Measurements from ENCODE around the gene ELMO1. TPM values are rescaled to one million over a fixed set of nuclear protein-coding genes. Genes with fewer than 3 reads are reported as not detected.
A peak's percentile ranks its signal among the peaks of the same experiment; 100 is the strongest.

ELMO1 gene
- total and polyA plus RNA-seq, 12 donors: 7.5 to 46.8 (median 14.9) TPM

DNA sequence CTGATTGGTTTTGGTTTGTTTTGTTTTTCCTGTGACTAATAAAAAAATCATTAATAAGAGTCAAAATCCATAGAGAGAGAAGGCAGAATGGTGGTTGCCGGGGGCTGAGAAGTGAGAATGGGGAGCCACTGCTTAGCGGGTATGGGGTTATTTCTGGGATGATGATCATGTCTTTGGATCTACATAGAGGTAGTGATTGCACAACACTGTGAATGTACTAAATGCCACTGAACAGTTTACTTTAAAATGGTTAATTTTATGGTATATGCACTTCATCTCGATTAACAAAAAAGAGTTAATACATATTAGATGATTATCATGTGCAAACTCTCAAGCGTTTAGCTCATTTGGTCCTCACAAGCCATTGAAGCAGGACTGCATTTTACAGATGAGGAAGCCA, 342.9 kb downstream of the ELMO1 start:
- WGBS, 4 donors: 92 to 97% (median 94%) methylated on average over 4 of the region's 4 CpGs
- H3K36me3 ChIP-seq (replicated peaks in 1 of 2): no peaks in the 10 kb centered on the region
- H3K4me1 ChIP-seq (replicated peaks in 1 of 2): peaks cover 8 to 22% of the 10 kb centered on the region in 2 donors
- H3K27ac ChIP-seq: no peak overlapping the region
- no peaks in the 10 kb centered on the region for H3K27me3 ChIP-seq
- no peaks in the 10 kb centered on the region for H3K9me3 ChIP-seq (replicated peaks in 1 of 3)
- intact Hi-C loops (cut with DNase I): loop anchor here in 1 of 2 donors (10.0 kb wide), 1 partner anchor 79 kb away; no protein-coding TSS in a partner anchor
- no peak for TF ChIP-seq POLR2A (IDR thresholded peaks at IDR 0.05)
- TF ChIP-seq, protein P1, sequence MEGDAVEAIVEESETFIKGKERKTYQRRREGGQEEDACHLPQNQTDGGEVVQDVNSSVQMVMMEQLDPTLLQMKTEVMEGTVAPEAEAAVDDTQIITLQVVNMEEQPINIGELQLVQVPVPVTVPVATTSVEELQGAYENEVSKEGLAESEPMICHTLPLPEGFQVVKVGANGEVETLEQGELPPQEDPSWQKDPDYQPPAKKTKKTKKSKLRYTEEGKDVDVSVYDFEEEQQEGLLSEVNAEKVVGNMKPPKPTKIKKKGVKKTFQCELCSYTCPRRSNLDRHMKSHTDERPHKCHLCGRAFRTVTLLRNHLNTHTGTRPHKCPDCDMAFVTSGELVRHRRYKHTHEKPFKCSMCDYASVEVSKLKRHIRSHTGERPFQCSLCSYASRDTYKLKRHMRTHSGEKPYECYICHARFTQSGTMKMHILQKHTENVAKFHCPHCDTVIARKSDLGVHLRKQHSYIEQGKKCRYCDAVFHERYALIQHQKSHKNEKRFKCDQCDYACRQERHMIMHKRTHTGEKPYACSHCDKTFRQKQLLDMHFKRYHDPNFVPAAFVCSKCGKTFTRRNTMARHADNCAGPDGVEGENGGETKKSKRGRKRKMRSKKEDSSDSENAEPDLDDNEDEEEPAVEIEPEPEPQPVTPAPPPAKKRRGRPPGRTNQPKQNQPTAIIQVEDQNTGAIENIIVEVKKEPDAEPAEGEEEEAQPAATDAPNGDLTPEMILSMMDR (IDR thresholded peaks at IDR 0.05): no peak
- no peak for DNase-seq
- no peak overlapping the region for H3K4me3 ChIP-seq

DNA sequence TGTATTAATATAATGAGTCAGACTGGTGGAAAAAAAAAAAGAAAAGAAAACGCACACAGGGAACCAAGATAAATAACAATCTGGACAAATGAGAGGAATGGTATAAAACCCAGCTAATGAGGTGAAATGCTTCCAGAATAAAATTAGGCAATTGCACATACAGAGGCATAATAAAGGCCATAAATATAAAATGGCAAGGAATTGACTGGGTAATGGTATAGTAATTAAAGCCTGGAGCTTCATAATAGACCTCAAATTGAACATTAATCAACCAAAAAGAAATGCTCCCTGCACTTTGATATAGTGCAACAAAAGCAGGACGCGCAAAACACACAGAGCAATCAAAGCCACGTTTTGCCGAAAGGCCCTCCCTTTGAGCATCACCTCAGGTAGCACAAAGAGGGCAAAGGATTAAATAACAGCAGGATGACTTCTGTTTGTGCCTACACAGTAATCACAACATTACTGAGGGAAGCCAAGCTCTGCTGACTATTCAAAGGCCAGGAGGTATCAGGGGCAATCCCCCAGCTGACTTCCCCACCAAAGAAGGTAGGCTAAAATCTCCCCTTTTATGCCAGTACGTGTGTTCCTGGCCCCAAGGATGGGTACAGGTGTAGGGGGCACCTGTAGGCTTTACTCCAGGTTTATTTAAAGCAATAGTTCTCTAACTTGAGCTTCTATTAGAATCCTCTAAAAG, 343.7 kb downstream of the ELMO1 start:
- intact Hi-C loops (cut with DNase I): loop anchor here in 1 of 2 donors (10.0 kb wide), 1 partner anchor 80 kb away; no protein-coding TSS in a partner anchor
- TF ChIP-seq POLR2A (IDR thresholded peaks at IDR 0.05): no peak
- TF ChIP-seq, protein P1 (IDR thresholded peaks at IDR 0.05): no peak
- 69 to 71% (median 70%) methylated on average over 6 of the region's 6 CpGs for WGBS, 4 donors
- no peak overlapping the region for H3K27ac ChIP-seq
- H3K4me1 ChIP-seq (replicated peaks in 1 of 2): peaks cover under 1 to 16% of the 10 kb centered on the region in 2 donors
- DNase-seq: no peak
- H3K9me3 ChIP-seq (replicated peaks in 1 of 3): no peaks in the 10 kb centered on the region
- H3K4me3 ChIP-seq: no peak overlapping the region
- no peaks in the 10 kb centered on the region for H3K36me3 ChIP-seq (replicated peaks in 1 of 2)
- H3K27me3 ChIP-seq: no peaks in the 10 kb centered on the region

- Histone ChIP-seq H3K4me3 (no peak overlapping the region), H3K27ac (no peak overlapping the region), H3K27me3 (no peaks in the 10 kb centered on the region), H3K9me3 (replicated peaks in 1 of 3) (no peaks in the 10 kb centered on the region), H3K36me3 (replicated peaks in 1 of 2) (no peaks in the 10 kb centered on the region), H3K4me1 (replicated peaks in 1 of 2) (peaks cover 0 to 6% of the 10 kb centered on the region in 2 donors)
- WGBS, 4 donors: 78 to 84% (median 79%) methylated on average over 2 of the region's 2 CpGs
- intact Hi-C loops (cut with DNase I): loop anchor here in 1 of 2 donors (10.0 kb wide), 1 partner anchor 82 kb away; no protein-coding TSS in a partner anchor
- TF ChIP-seq, protein P1 (IDR thresholded peaks at IDR 0.05): no peak
- TF ChIP-seq POLR2A (IDR thresholded peaks at IDR 0.05): no peak
- peak in 1 of 7 donors; percentile 20 for DNase-seq
Observed at GRCh38 chr7:37102518-37103137, 346.0 kb downstream of the ELMO1 start.

GRCh38 chr7:37100735-37101331, 347.8 kb downstream of the ELMO1 start:
- H3K4me1 ChIP-seq (replicated peaks in 1 of 2): peaks cover 0 to 6% of the 10 kb centered on the region in 2 donors
- H3K4me3 ChIP-seq: no peak overlapping the region

More at GRCh38 chr7:37100735-37101331, 347.8 kb downstream of the ELMO1 start:
- H3K9me3 ChIP-seq (replicated peaks in 1 of 3): no peaks in the 10 kb centered on the region
- intact Hi-C loops (cut with DNase I): loop anchor here in 1 of 2 donors (10.0 kb wide), 1 partner anchor 84 kb away; no protein-coding TSS in a partner anchor
- TF ChIP-seq, protein P1 (IDR thresholded peaks at IDR 0.05): no peak
- no peak for TF ChIP-seq POLR2A (IDR thresholded peaks at IDR 0.05)
- H3K27me3 ChIP-seq: no peaks in the 10 kb centered on the region
- DNase-seq: peak in 1 of 7 donors; percentile 31
- WGBS, 4 donors: 64 to 70% (median 68%) methylated on average over 6 to 7 of the region's 7 CpGs
- H3K27ac ChIP-seq: no peak overlapping the region
- H3K36me3 ChIP-seq (replicated peaks in 1 of 2): no peaks in the 10 kb centered on the region

Data from adrenal gland (tissue), 12 donors.